ENCODE data around the gene ZNF140. TPM values are rescaled to one million over a fixed set of nuclear protein-coding genes. Genes with fewer than 3 reads are reported as not detected.

Gene ZNF140
- total and polyA plus RNA-seq, 2 of the 13 experiments (the other 11 are each of a cell fraction or from before 2014, with no cell fraction given) = 8.7 to 13.5 TPM

DNA sequence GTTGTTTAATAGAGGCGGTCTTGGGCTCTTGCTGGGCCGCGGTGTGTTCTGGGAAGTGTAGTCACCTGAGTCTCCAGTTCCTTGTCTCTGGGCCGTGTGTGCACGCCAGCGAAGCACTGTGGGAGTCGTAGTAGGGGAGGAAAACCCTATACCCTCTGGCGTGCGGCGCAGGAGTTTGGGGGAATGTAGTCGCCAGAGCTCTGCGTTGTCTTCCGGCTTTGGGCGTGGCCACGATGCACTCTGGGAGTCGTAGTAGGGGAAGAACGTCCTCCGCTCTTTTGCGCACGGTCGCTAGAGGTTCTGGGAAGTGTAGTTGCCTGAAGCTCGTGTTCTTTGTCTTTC lies 726 bp upstream of the ZNF140 start (continued):
- TF ChIP-seq, protein P1, sequence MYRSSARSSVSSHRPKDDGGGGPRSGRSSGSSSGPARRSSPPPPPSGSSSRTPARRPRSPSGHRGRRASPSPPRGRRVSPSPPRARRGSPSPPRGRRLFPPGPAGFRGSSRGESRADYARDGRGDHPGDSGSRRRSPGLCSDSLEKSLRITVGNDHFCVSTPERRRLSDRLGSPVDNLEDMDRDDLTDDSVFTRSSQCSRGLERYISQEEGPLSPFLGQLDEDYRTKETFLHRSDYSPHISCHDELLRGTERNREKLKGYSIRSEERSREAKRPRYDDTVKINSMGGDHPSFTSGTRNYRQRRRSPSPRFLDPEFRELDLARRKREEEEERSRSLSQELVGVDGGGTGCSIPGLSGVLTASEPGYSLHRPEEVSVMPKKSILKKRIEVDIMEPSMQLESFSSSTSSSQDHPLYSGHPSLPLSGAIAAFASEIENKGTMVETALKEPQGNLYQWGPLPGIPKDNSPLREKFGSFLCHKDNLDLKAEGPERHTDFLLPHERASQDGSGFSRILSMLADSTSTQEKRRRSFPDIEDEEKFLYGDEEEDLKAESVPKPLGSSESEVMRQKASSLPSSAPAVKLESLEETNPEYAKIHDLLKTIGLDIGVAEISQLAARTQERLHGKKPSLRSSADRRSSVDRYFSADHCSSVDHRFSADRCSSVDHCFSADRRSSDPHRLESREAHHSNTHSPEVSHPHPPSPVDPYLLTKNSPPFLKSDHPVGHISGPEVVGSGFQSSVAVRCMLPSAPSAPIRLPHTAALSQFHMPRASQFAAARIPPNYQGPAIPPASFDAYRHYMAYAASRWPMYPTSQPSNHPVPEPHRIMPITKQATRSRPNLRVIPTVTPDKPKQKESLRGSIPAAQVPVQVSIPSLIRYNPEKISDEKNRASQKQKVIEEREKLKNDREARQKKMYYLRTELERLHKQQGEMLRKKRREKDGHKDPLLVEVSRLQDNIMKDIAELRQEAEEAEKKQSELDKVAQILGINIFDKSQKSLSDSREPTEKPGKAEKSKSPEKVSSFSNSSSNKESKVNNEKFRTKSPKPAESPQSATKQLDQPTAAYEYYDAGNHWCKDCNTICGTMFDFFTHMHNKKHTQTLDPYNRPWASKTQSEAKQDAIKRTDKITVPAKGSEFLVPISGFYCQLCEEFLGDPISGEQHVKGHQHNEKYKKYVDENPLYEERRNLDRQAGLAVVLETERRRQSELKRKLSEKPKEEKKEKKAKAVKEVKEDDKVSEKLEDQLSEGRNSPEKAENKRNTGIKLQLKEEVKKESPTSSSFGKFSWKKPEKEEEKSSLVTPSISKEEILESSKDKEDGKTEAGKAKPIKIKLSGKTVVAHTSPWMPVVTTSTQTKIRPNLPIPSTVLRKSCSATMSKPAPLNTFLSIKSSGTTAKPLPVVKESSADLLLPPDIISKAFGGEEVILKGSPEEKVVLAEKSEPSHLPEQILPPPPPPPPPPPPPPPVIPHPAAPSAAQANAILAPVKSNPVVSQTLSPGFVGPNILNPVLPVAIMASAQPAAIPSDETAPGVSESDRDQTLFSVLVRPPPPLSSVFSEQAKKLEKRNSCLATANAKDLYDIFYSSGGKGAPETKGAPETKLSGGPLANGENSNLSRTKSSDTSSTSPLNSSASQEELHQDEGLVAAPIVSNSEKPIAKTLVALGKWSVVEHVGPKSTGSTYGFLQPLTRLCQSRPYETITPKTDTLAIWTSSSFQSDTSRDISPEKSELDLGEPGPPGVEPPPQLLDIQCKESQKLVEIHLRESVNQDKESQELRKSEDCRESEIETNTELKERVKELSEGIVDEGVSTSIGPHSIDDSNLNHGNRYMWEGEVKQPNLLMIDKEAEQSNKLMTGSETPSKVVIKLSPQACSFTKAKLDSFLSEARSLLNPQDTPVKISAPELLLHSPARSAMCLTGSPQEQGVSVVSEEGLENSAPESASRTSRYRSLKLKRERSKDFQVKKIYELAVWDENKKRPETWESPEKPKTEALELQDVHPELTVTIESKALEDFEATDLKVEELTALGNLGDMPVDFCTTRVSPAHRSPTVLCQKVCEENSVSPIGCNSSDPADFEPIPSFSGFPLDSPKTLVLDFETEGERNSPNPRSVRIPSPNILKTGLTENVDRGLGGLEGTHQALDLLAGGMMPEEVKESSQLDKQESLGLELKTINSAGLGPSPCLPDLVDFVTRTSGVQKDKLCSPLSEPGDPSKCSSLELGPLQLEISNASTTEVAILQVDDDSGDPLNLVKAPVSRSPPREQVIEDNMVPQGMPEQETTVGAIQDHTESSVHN (CRISPR knock-in tag; IDR thresholded peaks at IDR 0.05) = 0 out of 2 replicates have a peak, but pooled peaks have one; percentile 18
- peak; percentile 60 for TF ChIP-seq NFYB (CRISPR knock-in tag; IDR thresholded peaks at IDR 0.05)
- TF ChIP-seq RXRB (CRISPR knock-in tag; IDR thresholded peaks at IDR 0.05; ENCODE audit: borderline replicate concordance) = peak; percentile 14; the same call in 1 of the 2 replicates
- TF ChIP-seq FOXM1 (CRISPR knock-in tag; IDR thresholded peaks at IDR 0.05) = 0 out of 2 replicates have a peak, but pooled peaks have one; percentile 8
- TF ChIP-seq MXD4 (CRISPR knock-in tag; IDR thresholded peaks at IDR 0.05) = 0 out of 2 replicates have a peak, but pooled peaks have one; percentile 4
- peak; percentile 19; the same call in 1 of the 2 replicates for TF ChIP-seq KDM2A (CRISPR knock-in tag; IDR thresholded peaks at IDR 0.05; ENCODE audit: borderline replicate concordance, low read depth)
- TF ChIP-seq MTF1 (CRISPR knock-in tag; IDR thresholded peaks at IDR 0.05) = peak; percentile 97
- peak; percentile 82 for TF ChIP-seq MIER3 (CRISPR knock-in tag; IDR thresholded peaks at IDR 0.05; ENCODE audit: borderline replicate concordance)
- TF ChIP-seq GABPB1 (CRISPR knock-in tag; IDR thresholded peaks at IDR 0.05) = peak; percentile 93
- peak; percentile 83; the same call in 1 of the 2 replicates for TF ChIP-seq CBX5 (CRISPR knock-in tag; IDR thresholded peaks at IDR 0.05; ENCODE audit: borderline replicate concordance)
- peak; percentile 35; the same call in 1 of the 2 replicates for TF ChIP-seq ZNF607 (CRISPR knock-in tag; IDR thresholded peaks at IDR 0.05; ENCODE audit: borderline replicate concordance)
- TF ChIP-seq TEAD3 (CRISPR knock-in tag; optimal IDR thresholded peaks at IDR 0.05; ENCODE audit: borderline replicate concordance) = peak; percentile 94
- TF ChIP-seq, protein P2, sequence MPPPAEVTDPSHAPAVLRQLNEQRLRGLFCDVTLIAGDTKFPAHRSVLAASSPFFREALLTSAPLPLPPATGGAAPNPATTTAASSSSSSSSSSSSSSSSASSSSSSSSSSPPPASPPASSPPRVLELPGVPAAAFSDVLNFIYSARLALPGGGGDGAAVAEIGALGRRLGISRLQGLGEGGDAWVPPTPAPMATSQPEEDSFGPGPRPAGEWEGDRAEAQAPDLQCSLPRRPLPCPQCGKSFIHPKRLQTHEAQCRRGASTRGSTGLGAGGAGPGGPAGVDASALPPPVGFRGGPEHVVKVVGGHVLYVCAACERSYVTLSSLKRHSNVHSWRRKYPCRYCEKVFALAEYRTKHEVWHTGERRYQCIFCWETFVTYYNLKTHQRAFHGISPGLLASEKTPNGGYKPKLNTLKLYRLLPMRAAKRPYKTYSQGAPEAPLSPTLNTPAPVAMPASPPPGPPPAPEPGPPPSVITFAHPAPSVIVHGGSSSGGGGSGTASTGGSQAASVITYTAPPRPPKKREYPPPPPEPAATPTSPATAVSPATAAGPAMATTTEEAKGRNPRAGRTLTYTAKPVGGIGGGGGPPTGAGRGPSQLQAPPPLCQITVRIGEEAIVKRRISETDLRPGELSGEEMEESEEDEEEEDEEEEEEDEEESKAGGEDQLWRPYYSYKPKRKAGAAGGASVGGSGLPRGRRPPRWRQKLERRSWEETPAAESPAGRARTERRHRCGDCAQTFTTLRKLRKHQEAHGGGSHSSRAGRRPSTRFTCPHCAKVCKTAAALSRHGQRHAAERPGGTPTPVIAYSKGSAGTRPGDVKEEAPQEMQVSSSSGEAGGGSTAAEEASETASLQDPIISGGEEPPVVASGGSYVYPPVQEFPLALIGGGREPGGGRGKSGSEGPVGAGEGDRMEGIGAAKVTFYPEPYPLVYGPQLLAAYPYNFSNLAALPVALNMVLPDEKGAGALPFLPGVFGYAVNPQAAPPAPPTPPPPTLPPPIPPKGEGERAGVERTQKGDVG (CRISPR knock-in tag; IDR thresholded peaks at IDR 0.05; ENCODE audit: borderline replicate concordance) = no peak
- TF ChIP-seq, protein P3, sequence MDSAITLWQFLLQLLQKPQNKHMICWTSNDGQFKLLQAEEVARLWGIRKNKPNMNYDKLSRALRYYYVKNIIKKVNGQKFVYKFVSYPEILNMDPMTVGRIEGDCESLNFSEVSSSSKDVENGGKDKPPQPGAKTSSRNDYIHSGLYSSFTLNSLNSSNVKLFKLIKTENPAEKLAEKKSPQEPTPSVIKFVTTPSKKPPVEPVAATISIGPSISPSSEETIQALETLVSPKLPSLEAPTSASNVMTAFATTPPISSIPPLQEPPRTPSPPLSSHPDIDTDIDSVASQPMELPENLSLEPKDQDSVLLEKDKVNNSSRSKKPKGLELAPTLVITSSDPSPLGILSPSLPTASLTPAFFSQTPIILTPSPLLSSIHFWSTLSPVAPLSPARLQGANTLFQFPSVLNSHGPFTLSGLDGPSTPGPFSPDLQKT (CRISPR knock-in tag; IDR thresholded peaks at IDR 0.05; ENCODE audit: borderline replicate concordance) = peak; percentile 87; the same call in 1 of the 2 replicates
- TF ChIP-seq, protein P4, sequence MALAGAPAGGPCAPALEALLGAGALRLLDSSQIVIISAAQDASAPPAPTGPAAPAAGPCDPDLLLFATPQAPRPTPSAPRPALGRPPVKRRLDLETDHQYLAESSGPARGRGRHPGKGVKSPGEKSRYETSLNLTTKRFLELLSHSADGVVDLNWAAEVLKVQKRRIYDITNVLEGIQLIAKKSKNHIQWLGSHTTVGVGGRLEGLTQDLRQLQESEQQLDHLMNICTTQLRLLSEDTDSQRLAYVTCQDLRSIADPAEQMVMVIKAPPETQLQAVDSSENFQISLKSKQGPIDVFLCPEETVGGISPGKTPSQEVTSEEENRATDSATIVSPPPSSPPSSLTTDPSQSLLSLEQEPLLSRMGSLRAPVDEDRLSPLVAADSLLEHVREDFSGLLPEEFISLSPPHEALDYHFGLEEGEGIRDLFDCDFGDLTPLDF (CRISPR knock-in tag; IDR thresholded peaks at IDR 0.05) = peak; percentile 56; the same call in 1 of the 2 replicates

All from HepG2 (cell line).